ENCODE measurements around the gene SPPL2B.

The SPPL2B gene

GRCh38 chr19:2355168-2356035, 26.9 kb downstream of the SPPL2B start:
- no peaks in the 10 kb centered on the region for H3K27me3 ChIP-seq (ENCODE audit: low read length)
- no peak overlapping the region for H3K4me2 ChIP-seq (ENCODE audit: low read depth, low read length, poor library complexity, severe bottlenecking)
- no peaks in the 10 kb centered on the region for H3K36me3 ChIP-seq (ENCODE audit: low read length)
- H3F3A ChIP-seq (ENCODE audit: insufficient read depth), result no peaks in the 10 kb centered on the region
- no peak for TF ChIP-seq EZH2phosphoT487 (conservative IDR thresholded peaks at IDR 0.05; ENCODE audit: low read length)
- no peak for TF ChIP-seq CTCF (IDR thresholded peaks at IDR 0.05; ENCODE audit: insufficient read depth, low read length, poor library complexity, severe bottlenecking)
- H4K20me1 ChIP-seq (ENCODE audit: low read depth, low read length), result no peaks in the 10 kb centered on the region
- no peaks in the 10 kb centered on the region for H3K79me2 ChIP-seq (ENCODE audit: insufficient read depth, low read length)
- H3K9ac ChIP-seq (ENCODE audit: low read length), result no peak overlapping the region
- no peaks in the 10 kb centered on the region for H3K9me2 ChIP-seq (replicated peaks; ENCODE audit: insufficient read depth, low read length)
- H3K4me3 ChIP-seq (ENCODE audit: insufficient read depth, low read length, poor library complexity, severe bottlenecking), result no peak overlapping the region
- H2AFZ ChIP-seq (ENCODE audit: low read depth, low read length, severe bottlenecking), result no peak overlapping the region
- H3K9me3 ChIP-seq (ENCODE audit: insufficient read depth, low read length), result no peaks in the 10 kb centered on the region
- H3K27ac ChIP-seq (ENCODE audit: low read depth, low read length), result no peak overlapping the region

- no peaks in the 10 kb centered on the region for H3K79me2 ChIP-seq (ENCODE audit: insufficient read depth, low read length)
- no peaks in the 10 kb centered on the region for H3F3A ChIP-seq (ENCODE audit: insufficient read depth)
- H3K27me3 ChIP-seq (ENCODE audit: low read length), result no peaks in the 10 kb centered on the region
- H3K4me3 ChIP-seq (ENCODE audit: insufficient read depth, low read length, poor library complexity, severe bottlenecking), result no peak overlapping the region
- TF ChIP-seq CTCF (IDR thresholded peaks at IDR 0.05; ENCODE audit: insufficient read depth, low read length, poor library complexity, severe bottlenecking) (no peak), EZH2phosphoT487 (conservative IDR thresholded peaks at IDR 0.05; ENCODE audit: low read length) (no peak)
- H2AFZ ChIP-seq (ENCODE audit: low read depth, low read length, severe bottlenecking), result no peak overlapping the region
- no peak overlapping the region for H3K4me2 ChIP-seq (ENCODE audit: low read depth, low read length, poor library complexity, severe bottlenecking)
- H4K20me1 ChIP-seq (ENCODE audit: low read depth, low read length), result no peaks in the 10 kb centered on the region
- H3K9ac ChIP-seq (ENCODE audit: low read length), result no peak overlapping the region
- no peaks in the 10 kb centered on the region for H3K9me2 ChIP-seq (replicated peaks; ENCODE audit: insufficient read depth, low read length)
- no peak overlapping the region for H3K27ac ChIP-seq (ENCODE audit: low read depth, low read length)
- no peaks in the 10 kb centered on the region for H3K36me3 ChIP-seq (ENCODE audit: low read length)
- H3K9me3 ChIP-seq (ENCODE audit: insufficient read depth, low read length), result no peaks in the 10 kb centered on the region
Measured at GRCh38 chr19:2356036-2356646, 27.7 kb downstream of the SPPL2B start.

GRCh38 chr19:2357279-2358206, 29.1 kb downstream of the SPPL2B start:
- Histone ChIP-seq H2AFZ (ENCODE audit: low read depth, low read length, severe bottlenecking) (no peak overlapping the region), H4K20me1 (ENCODE audit: low read depth, low read length) (no peaks in the 10 kb centered on the region), H3K27ac (ENCODE audit: low read depth, low read length) (no peak overlapping the region), H3K9ac (ENCODE audit: low read length) (no peak overlapping the region), H3K36me3 (ENCODE audit: low read length) (no peaks in the 10 kb centered on the region), H3K4me3 (ENCODE audit: insufficient read depth, low read length, poor library complexity, severe bottlenecking) (no peak overlapping the region), H3F3A (ENCODE audit: insufficient read depth) (no peaks in the 10 kb centered on the region), H3K9me2 (replicated peaks; ENCODE audit: insufficient read depth, low read length) (no peaks in the 10 kb centered on the region), H3K27me3 (ENCODE audit: low read length) (no peaks in the 10 kb centered on the region), H3K79me2 (ENCODE audit: insufficient read depth, low read length) (no peaks in the 10 kb centered on the region), H3K4me2 (ENCODE audit: low read depth, low read length, poor library complexity, severe bottlenecking) (no peak overlapping the region), H3K9me3 (ENCODE audit: insufficient read depth, low read length) (no peaks in the 10 kb centered on the region)
- TF ChIP-seq CTCF (IDR thresholded peaks at IDR 0.05; ENCODE audit: insufficient read depth, low read length, poor library complexity, severe bottlenecking), result no peak
- TF ChIP-seq EZH2phosphoT487 (conservative IDR thresholded peaks at IDR 0.05; ENCODE audit: low read length), result no peak

Measured in SU-DHL-6 (cell line).